ENCODE results near the gene RBBP8. TPM values are rescaled to one million over a fixed set of nuclear protein-coding genes. Genes with fewer than 3 reads are reported as not detected.
A peak's percentile ranks its signal among the peaks of the same experiment; 100 is the strongest.

The RBBP8 gene
- total RNA-seq, 1 donor from 2014 or later, result 75.2 TPM

- TF ChIP-seq CTCF (IDR thresholded peaks at IDR 0.05; ENCODE audit: unreplicated experiment), result no peak
- H3K4me1 Mint-ChIP-seq (ENCODE audit: low read depth), result peaks cover 20% of the 10 kb centered on the region
- no peak overlapping the region for H3K27ac Mint-ChIP-seq
- DNase-seq (ENCODE audit: low spot score, unreplicated experiment), result no peak
- H3K36me3 Mint-ChIP-seq (ENCODE audit: insufficient read depth), result peaks cover 7% of the 10 kb centered on the region
- H3K27me3 Mint-ChIP-seq, result no peaks in the 10 kb centered on the region
- H3K4me3 Mint-ChIP-seq (ENCODE audit: low read depth), result peak overlapping the region; percentile 84
- H3K9me3 Mint-ChIP-seq (ENCODE audit: low read depth), result peaks cover 5% of the 10 kb centered on the region
These were observed 17.8 kb upstream of the RBBP8 start for GRCh38 chr18:22915337-22915736.

- DNase-seq (ENCODE audit: low spot score, unreplicated experiment), result no peak
- Mint-ChIP-seq H3K27me3 (no peaks in the 10 kb centered on the region), H3K4me3 (ENCODE audit: low read depth) (no peak overlapping the region), H3K4me1 (ENCODE audit: low read depth) (peaks cover 3% of the 10 kb centered on the region), H3K27ac (no peak overlapping the region), H3K36me3 (ENCODE audit: insufficient read depth) (peaks cover 13% of the 10 kb centered on the region), H3K9me3 (ENCODE audit: low read depth) (no peaks in the 10 kb centered on the region)
- no peak for TF ChIP-seq CTCF (IDR thresholded peaks at IDR 0.05; ENCODE audit: unreplicated experiment)
These were observed 11.4 kb upstream of the RBBP8 start for GRCh38 chr18:22921772-22922171.

- TF ChIP-seq CTCF (IDR thresholded peaks at IDR 0.05; ENCODE audit: unreplicated experiment), result no peak
- no peak for DNase-seq (ENCODE audit: low spot score, unreplicated experiment)
- Mint-ChIP-seq H3K36me3 (ENCODE audit: insufficient read depth) (peaks cover 10% of the 10 kb centered on the region), H3K4me1 (ENCODE audit: low read depth) (peaks cover 7% of the 10 kb centered on the region), H3K9me3 (ENCODE audit: low read depth) (no peaks in the 10 kb centered on the region), H3K4me3 (ENCODE audit: low read depth) (no peak overlapping the region), H3K27me3 (no peaks in the 10 kb centered on the region), H3K27ac (no peak overlapping the region)
These were observed 8.5 kb upstream of the RBBP8 start for GRCh38 chr18:22924589-22924988.

- TF ChIP-seq CTCF (IDR thresholded peaks at IDR 0.05; ENCODE audit: unreplicated experiment), result no peak
- Mint-ChIP-seq H3K4me3 (ENCODE audit: low read depth) (no peak overlapping the region), H3K9me3 (ENCODE audit: low read depth) (no peaks in the 10 kb centered on the region), H3K4me1 (ENCODE audit: low read depth) (peaks cover 7% of the 10 kb centered on the region), H3K27me3 (no peaks in the 10 kb centered on the region), H3K27ac (no peak overlapping the region), H3K36me3 (ENCODE audit: insufficient read depth) (peaks cover 8% of the 10 kb centered on the region)
- no peak for DNase-seq (ENCODE audit: low spot score, unreplicated experiment)
These were observed 6.7 kb upstream of the RBBP8 start for GRCh38 chr18:22926454-22926853.

- no peak overlapping the region for H3K4me3 Mint-ChIP-seq (ENCODE audit: low read depth)
- peaks cover 14% of the 10 kb centered on the region for H3K4me1 Mint-ChIP-seq (ENCODE audit: low read depth)
- peak overlapping the region; percentile 19 for H3K27ac Mint-ChIP-seq
- no peak for DNase-seq (ENCODE audit: low spot score, unreplicated experiment)
- H3K9me3 Mint-ChIP-seq (ENCODE audit: low read depth), result no peaks in the 10 kb centered on the region
- H3K27me3 Mint-ChIP-seq, result no peaks in the 10 kb centered on the region
- peaks cover 8% of the 10 kb centered on the region for H3K36me3 Mint-ChIP-seq (ENCODE audit: insufficient read depth)
- no peak for TF ChIP-seq CTCF (IDR thresholded peaks at IDR 0.05; ENCODE audit: unreplicated experiment)
These were observed 4.8 kb upstream of the RBBP8 start for GRCh38 chr18:22928339-22928738.
